Measurements from ENCODE around the gene GPR108. TPM values are rescaled to one million over a fixed set of nuclear protein-coding genes. Genes with fewer than 3 reads are reported as not detected.
A peak's percentile ranks its signal among the peaks of the same experiment; 100 is the strongest.

GPR108 gene
- total and polyA plus RNA-seq, 12 donors, result 61.8 to 193 (median 123) TPM

DNA sequence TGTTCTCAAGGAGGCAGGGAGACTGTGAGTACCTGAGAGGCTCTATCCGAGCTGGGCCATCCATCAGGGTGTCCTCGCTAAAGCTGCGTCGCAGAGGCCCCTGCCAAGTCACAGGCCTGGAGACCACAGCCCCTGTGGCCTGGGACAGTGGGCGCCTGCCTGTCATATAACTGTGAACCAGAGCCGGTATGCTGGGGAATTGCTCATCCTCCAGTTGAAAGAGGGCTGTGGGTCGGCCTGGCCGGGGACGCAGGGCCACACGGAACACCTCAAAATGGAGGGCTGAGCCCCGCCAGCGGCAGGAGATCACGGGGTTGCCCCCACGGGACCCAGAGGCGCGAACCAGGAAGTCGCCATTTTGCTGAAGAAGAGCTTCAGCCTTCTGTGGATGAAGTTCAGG is 23.2 kb upstream of the GPR108 start:
- WGBS, 4 donors, result 91 to 92% (median 91%) methylated on average over 7 to 17 of the region's 17 CpGs
- Histone ChIP-seq H3K36me3 (replicated peaks in 1 of 2) (no peaks in the 10 kb centered on the region), H3K4me1 (replicated peaks in 1 of 2) (no peaks in the 10 kb centered on the region), H3K27ac (no peak overlapping the region), H3K4me3 (no peak overlapping the region), H3K27me3 (no peaks in the 10 kb centered on the region), H3K9me3 (replicated peaks in 1 of 3) (no peaks in the 10 kb centered on the region)
- intact Hi-C loops (cut with DNase I), result no loop called here
- TF ChIP-seq, protein P1, sequence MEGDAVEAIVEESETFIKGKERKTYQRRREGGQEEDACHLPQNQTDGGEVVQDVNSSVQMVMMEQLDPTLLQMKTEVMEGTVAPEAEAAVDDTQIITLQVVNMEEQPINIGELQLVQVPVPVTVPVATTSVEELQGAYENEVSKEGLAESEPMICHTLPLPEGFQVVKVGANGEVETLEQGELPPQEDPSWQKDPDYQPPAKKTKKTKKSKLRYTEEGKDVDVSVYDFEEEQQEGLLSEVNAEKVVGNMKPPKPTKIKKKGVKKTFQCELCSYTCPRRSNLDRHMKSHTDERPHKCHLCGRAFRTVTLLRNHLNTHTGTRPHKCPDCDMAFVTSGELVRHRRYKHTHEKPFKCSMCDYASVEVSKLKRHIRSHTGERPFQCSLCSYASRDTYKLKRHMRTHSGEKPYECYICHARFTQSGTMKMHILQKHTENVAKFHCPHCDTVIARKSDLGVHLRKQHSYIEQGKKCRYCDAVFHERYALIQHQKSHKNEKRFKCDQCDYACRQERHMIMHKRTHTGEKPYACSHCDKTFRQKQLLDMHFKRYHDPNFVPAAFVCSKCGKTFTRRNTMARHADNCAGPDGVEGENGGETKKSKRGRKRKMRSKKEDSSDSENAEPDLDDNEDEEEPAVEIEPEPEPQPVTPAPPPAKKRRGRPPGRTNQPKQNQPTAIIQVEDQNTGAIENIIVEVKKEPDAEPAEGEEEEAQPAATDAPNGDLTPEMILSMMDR (IDR thresholded peaks at IDR 0.05), result no peak
- TF ChIP-seq POLR2A (IDR thresholded peaks at IDR 0.05), result no peak
- DNase-seq, result no peak

DNA sequence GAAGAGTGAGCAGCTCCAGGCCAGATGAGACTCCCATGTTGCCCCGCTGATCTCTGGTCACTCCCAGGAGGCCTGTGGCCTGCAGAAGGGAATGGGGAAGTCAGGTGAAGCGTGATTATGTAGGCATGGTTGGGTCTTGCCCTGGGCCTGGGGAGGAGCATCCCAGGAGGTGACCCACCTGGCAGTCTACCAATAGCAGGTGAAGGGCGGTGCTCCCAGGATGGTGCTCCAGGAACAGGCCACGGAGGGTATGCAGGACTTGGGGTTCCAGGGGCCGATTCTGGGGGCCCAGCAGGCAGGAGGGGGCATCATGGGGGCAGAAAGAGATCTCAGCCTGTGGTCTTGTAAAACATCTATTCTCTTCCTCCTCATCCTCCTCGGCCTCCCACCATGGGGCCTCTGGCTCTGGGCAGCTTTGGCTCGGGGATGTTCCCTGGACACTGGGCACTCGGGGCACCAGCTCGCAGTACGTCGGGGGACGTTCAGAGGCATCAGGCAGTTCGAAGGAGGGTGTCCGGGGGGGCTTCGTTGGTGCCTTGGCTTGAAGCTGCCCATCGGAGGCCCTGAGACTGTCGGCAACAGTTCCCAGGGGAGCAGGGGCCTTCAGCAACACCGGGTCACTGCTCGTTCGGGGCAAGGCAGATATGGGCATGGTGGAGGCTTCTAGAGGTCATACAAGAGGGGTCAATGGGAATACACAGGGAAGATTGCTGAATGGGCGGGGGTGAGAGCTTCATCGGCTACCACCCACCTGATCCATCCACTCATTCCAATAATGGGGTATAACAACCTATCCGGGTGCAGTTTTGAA is 17.5 kb upstream of the GPR108 start:
- intact Hi-C loops (cut with DNase I), result loop anchor here in 1 of 2 donors (10.0 kb wide), 1 partner anchor 100 kb away; no protein-coding TSS in a partner anchor
- peak in 1 of 7 donors; percentile 23 for DNase-seq
- H3K9me3 ChIP-seq (replicated peaks in 1 of 3), result no peaks in the 10 kb centered on the region
- no peaks in the 10 kb centered on the region for H3K27me3 ChIP-seq
- TF ChIP-seq POLR2A (IDR thresholded peaks at IDR 0.05), result no peak
- TF ChIP-seq, protein P1 (IDR thresholded peaks at IDR 0.05), result no peak
- H3K36me3 ChIP-seq (replicated peaks in 1 of 2), result peaks cover 0 to 19% of the 10 kb centered on the region in 2 donors
- WGBS, 4 donors, result 87 to 96% (median 91%) methylated on average over 8 to 23 of the region's 23 CpGs
- peaks cover 6 to 9% of the 10 kb centered on the region in 2 donors for H3K4me1 ChIP-seq (replicated peaks in 1 of 2)
- H3K4me3 ChIP-seq, result no peak overlapping the region
- H3K27ac ChIP-seq, result no peak overlapping the region

DNA sequence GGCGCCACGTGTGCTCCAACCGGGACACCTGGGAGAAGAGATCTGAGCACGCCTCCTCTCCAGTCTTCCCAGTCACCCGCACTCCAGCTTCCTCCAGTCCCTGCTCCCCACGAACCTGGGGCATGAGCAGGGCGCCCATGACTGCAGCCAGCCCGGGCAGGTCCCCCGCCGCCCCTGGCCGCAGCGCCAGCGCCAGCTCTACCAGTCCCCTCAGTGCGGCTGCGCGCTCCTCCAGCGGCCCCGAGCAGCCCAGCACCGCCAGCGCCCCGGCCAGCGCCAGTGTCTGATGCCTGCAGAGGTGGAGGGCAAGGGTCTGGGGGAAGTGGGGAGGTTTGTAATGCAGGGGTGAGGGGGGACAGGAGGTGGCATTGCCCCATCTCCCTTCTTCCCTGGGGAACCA is 16.8 kb upstream of the GPR108 start:
- no peaks in the 10 kb centered on the region for H3K9me3 ChIP-seq (replicated peaks in 1 of 3)
- peaks cover 6 to 9% of the 10 kb centered on the region in 2 donors for H3K4me1 ChIP-seq (replicated peaks in 1 of 2)
- H3K4me3 ChIP-seq, result no peak overlapping the region
- no peak for DNase-seq
- no peaks in the 10 kb centered on the region for H3K27me3 ChIP-seq
- 90 to 95% (median 93%) methylated on average over 9 to 22 of the region's 22 CpGs for WGBS, 4 donors
- intact Hi-C loops (cut with DNase I), result loop anchor here in 1 of 2 donors (10.0 kb wide), 1 partner anchor 101 kb away; no protein-coding TSS in a partner anchor
- no peak overlapping the region for H3K27ac ChIP-seq
- peaks cover 0 to 25% of the 10 kb centered on the region in 2 donors for H3K36me3 ChIP-seq (replicated peaks in 1 of 2)
- TF ChIP-seq, protein P1 (IDR thresholded peaks at IDR 0.05), result no peak
- TF ChIP-seq POLR2A (IDR thresholded peaks at IDR 0.05), result no peak

DNA sequence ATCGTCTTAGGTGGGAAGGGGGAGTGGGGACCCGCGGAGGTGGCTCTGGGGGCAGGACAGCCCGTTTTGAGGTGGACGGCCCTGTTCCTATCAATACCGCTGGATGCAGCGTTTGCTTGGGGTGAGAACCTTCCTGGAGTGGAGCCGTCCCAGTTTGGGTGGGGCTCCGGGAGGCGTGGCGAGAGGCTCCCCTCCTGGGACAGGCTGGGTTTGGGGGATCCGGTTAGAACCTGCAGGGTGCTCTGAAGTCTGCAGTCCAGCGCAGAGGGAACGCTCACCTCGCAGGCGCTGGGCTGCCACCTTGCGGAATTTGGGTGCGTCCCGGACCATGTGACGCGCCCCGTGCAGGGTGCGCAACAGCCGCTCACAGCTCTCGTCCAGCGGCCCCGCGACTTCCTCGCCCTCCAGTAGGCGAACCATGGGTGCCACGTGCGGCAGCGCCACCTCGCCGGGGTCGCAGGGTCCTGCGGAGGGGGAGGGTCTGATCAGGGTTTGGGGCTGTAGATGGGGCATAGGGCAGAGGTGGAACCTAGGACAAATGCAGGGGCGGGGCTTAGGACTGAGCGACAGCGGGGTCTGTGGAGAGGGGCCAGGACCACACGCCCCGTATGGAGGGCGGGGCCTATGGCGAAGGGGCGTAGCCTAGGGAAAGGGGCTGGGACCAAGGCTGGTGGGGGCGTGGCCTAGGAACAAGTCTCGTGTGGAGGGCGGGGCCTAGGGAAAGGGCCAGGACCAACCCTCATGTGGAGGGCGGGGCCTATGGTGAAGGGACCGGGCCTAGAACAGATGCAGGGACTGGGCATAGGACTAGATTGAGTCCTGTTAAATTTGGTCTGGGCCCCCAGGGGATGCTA is 16.0 kb upstream of the GPR108 start:
- Histone ChIP-seq H3K27ac (peak overlapping the region in 3 of 5 donors; percentile 14 to 85 (median 47)), H3K9me3 (replicated peaks in 1 of 3) (no peaks in the 10 kb centered on the region), H3K27me3 (no peaks in the 10 kb centered on the region), H3K4me3 (peak overlapping the region in 2 of 4 donors; percentile 46 to 53), H3K36me3 (replicated peaks in 1 of 2) (peaks cover 0 to 33% of the 10 kb centered on the region in 2 donors), H3K4me1 (replicated peaks in 1 of 2) (peaks cover 6 to 9% of the 10 kb centered on the region in 2 donors)
- peak; percentile 77 to 93 (median 88) for DNase-seq
- WGBS, 4 donors, result 3 to 6% (median 4%) methylated on average over 14 to 50 of the region's 50 CpGs
- intact Hi-C loops (cut with DNase I), result loop anchor here in 1 of 2 donors (10.0 kb wide), 1 partner anchor 101 kb away; no protein-coding TSS in a partner anchor
- TF ChIP-seq, protein P1 (IDR thresholded peaks at IDR 0.05), result peak; percentile 20 to 63 (median 48)
- peak in 1 of 2 donors; percentile 37 for TF ChIP-seq POLR2A (IDR thresholded peaks at IDR 0.05)

Data from adrenal gland (tissue), 12 donors.